K562 (cell line): ENCODE results near the gene HOXB1. TPM values are rescaled to one million over a fixed set of nuclear protein-coding genes. Genes with fewer than 3 reads are reported as not detected.

Source experiments
- FOXK1 ChIP-seq: sonication (generic); formaldehyde crosslinking; IDR thresholded peaks from 2 replicates; pipeline ENCODE4 v1.8.0; 2022; ENCODE audit warnings: missing genetic modification reagents, mild to moderate bottlenecking, borderline replicate concordance
- HDAC8 ChIP-seq: fragments of 450-650 bp; IDR thresholded peaks from 2 replicates; pipeline ENCODE4 v1.6.1; 2016; ENCODE audit warnings: mild to moderate bottlenecking, missing genetic modification characterization, moderate library complexity, missing compliant biosample characterization
- POLR2B ChIP-seq: fragments of 450-650 bp; IDR thresholded peaks from 2 replicates; pipeline ENCODE4 v1.6.1; 2018; ENCODE audit warnings: low read depth; ENCODE audit not compliant: partially characterized antibody
- SMARCE1 ChIP-seq: fragments of 450-650 bp; IDR thresholded peaks from 2 replicates; pipeline ENCODE4 v1.7.1; 2016; ENCODE audit warnings: mild to moderate bottlenecking
- SRF ChIP-seq, 2 experiments: fragments of 250-450, 450-650 bp in 1 of 2; sonication (Bioruptor Pico) in 1 of 2; sonication (generic) in 1 of 2; formaldehyde crosslinking; IDR thresholded peaks; 2 replicates each; pipeline versions ENCODE4 v1.5.0 to v1.5.1; 2020 to 2022; ENCODE audit warnings: mild to moderate bottlenecking in 1 of 2, missing genetic modification reagents in 1 of 2
- XRCC5 ChIP-seq: fragments of 200-400 bp; formaldehyde crosslinking; IDR thresholded peaks from 2 replicates; pipeline ENCODE4 v1.6.1; 2017; ENCODE audit warnings: low read depth, mild to moderate bottlenecking, low read length
- polyA plus RNA-seq, 8 experiments: library from polyadenylated mRNA; depleted of rRNA in 4 of 8; stranded (reverse) in 5 of 8; unstranded in 3 of 8; fragments of >200 nt; fragmentation: Nextera tagmentation in 2 of 8; fragmentation: Illumina TruSeq in 1 of 8; extraction: Ambion mirVana in 2 of 8; extraction: Trizol in 1 of 8; gene quantifications; 2 replicates each; pipeline versions ENCODE4 v1.2.1 to v1.2.3, GENCODE V29; 2011 to 2014; ENCODE audit warnings: inconsistent platforms in 1 of 8, missing spikeins in 1 of 8
- total RNA-seq, 7 experiments: library from RNA; depleted of rRNA in 6 of 7; stranded (reverse); fragments of >200 nt in 6 of 7; fragmentation: Illumina TruSeq in 2 of 7; extraction: Trizol in 2 of 7; gene quantifications; 2 replicates each; pipeline versions ENCODE4 v1.2.1 to v1.2.3, GENCODE V29; 2011 to 2021; ENCODE audit warnings: low replicate concordance in 1 of 7
- TF ChIP-seq, protein P1 (sequence below): IDR thresholded peaks from 3 replicates; pipeline ENCODE4 v1.6.1; 2011; ENCODE audit warnings: borderline replicate concordance, mild to moderate bottlenecking; ENCODE audit not compliant: insufficient read length, insufficient read depth
- TF ChIP-seq, protein P2 (sequence below): fragments of 450-650 bp; formaldehyde crosslinking; IDR thresholded peaks from 2 replicates; pipeline ENCODE4 v1.4.0; 2020; ENCODE audit warnings: mild to moderate bottlenecking, moderate library complexity
- TF ChIP-seq, protein P3 (sequence below), 2 experiments: fragments of 450-650 bp; IDR thresholded peaks; 2 replicates each; pipeline ENCODE4 v1.6.1; 2016; ENCODE audit warnings: mild to moderate bottlenecking in 2 of 2, borderline replicate concordance in 1 of 2, low read depth in 1 of 2, moderate library complexity in 1 of 2

The HOXB1 gene
- total and polyA plus RNA-seq, 9 of the 15 experiments (the other 6 are each of a cell fraction or from before 2014, with no cell fraction given): 0.04 TPM; not detected in 8

DNA sequence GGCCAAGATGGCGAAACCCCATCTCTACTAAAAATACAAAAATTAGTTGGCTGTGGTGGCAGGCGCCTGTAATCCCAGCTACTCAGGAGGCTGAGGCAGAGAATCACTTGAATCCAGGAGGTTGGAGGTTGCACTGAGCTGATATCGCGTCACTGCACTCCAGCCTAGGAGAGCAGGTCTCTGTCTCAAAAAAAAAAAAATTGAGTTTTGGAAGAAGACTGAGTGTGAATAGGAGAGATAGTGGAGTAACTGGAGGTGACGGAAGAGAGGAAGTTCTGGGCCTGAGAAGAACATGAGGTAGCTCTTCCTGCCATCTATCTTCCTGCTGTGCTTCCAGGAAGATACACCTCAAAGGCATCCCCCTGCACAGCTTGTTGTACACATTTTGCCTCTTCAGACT lies 11.4 kb downstream of the HOXB1 start (continued):
- TF ChIP-seq FOXK1 (CRISPR knock-in tag) (no peak), HDAC8 (tag) (no peak), POLR2B (no peak), XRCC5 (no peak), SMARCE1 (peak; percentile 34; the same call in 1 of the 2 replicates), SRF (CRISPR knock-in tag; IDR thresholded peaks at IDR 0.05) (no peak)
- TF ChIP-seq, protein P1, sequence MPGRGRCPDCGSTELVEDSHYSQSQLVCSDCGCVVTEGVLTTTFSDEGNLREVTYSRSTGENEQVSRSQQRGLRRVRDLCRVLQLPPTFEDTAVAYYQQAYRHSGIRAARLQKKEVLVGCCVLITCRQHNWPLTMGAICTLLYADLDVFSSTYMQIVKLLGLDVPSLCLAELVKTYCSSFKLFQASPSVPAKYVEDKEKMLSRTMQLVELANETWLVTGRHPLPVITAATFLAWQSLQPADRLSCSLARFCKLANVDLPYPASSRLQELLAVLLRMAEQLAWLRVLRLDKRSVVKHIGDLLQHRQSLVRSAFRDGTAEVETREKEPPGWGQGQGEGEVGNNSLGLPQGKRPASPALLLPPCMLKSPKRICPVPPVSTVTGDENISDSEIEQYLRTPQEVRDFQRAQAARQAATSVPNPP: no peak
- TF ChIP-seq, protein P2, sequence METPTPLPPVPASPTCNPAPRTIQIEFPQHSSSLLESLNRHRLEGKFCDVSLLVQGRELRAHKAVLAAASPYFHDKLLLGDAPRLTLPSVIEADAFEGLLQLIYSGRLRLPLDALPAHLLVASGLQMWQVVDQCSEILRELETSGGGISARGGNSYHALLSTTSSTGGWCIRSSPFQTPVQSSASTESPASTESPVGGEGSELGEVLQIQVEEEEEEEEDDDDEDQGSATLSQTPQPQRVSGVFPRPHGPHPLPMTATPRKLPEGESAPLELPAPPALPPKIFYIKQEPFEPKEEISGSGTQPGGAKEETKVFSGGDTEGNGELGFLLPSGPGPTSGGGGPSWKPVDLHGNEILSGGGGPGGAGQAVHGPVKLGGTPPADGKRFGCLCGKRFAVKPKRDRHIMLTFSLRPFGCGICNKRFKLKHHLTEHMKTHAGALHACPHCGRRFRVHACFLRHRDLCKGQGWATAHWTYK (CRISPR knock-in tag): no peak
- TF ChIP-seq, protein P3, sequence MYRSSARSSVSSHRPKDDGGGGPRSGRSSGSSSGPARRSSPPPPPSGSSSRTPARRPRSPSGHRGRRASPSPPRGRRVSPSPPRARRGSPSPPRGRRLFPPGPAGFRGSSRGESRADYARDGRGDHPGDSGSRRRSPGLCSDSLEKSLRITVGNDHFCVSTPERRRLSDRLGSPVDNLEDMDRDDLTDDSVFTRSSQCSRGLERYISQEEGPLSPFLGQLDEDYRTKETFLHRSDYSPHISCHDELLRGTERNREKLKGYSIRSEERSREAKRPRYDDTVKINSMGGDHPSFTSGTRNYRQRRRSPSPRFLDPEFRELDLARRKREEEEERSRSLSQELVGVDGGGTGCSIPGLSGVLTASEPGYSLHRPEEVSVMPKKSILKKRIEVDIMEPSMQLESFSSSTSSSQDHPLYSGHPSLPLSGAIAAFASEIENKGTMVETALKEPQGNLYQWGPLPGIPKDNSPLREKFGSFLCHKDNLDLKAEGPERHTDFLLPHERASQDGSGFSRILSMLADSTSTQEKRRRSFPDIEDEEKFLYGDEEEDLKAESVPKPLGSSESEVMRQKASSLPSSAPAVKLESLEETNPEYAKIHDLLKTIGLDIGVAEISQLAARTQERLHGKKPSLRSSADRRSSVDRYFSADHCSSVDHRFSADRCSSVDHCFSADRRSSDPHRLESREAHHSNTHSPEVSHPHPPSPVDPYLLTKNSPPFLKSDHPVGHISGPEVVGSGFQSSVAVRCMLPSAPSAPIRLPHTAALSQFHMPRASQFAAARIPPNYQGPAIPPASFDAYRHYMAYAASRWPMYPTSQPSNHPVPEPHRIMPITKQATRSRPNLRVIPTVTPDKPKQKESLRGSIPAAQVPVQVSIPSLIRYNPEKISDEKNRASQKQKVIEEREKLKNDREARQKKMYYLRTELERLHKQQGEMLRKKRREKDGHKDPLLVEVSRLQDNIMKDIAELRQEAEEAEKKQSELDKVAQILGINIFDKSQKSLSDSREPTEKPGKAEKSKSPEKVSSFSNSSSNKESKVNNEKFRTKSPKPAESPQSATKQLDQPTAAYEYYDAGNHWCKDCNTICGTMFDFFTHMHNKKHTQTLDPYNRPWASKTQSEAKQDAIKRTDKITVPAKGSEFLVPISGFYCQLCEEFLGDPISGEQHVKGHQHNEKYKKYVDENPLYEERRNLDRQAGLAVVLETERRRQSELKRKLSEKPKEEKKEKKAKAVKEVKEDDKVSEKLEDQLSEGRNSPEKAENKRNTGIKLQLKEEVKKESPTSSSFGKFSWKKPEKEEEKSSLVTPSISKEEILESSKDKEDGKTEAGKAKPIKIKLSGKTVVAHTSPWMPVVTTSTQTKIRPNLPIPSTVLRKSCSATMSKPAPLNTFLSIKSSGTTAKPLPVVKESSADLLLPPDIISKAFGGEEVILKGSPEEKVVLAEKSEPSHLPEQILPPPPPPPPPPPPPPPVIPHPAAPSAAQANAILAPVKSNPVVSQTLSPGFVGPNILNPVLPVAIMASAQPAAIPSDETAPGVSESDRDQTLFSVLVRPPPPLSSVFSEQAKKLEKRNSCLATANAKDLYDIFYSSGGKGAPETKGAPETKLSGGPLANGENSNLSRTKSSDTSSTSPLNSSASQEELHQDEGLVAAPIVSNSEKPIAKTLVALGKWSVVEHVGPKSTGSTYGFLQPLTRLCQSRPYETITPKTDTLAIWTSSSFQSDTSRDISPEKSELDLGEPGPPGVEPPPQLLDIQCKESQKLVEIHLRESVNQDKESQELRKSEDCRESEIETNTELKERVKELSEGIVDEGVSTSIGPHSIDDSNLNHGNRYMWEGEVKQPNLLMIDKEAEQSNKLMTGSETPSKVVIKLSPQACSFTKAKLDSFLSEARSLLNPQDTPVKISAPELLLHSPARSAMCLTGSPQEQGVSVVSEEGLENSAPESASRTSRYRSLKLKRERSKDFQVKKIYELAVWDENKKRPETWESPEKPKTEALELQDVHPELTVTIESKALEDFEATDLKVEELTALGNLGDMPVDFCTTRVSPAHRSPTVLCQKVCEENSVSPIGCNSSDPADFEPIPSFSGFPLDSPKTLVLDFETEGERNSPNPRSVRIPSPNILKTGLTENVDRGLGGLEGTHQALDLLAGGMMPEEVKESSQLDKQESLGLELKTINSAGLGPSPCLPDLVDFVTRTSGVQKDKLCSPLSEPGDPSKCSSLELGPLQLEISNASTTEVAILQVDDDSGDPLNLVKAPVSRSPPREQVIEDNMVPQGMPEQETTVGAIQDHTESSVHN (IDR thresholded peaks at IDR 0.05; ENCODE audit: borderline replicate concordance in 1 of 2, low read depth in 1 of 2): no peak
